ENCODE measurements around the gene SLC22A6.

- TF ChIP-seq CTCF (IDR thresholded peaks at IDR 0.05) (no peak), POLR2A (IDR thresholded peaks at IDR 0.05) (no peak), POLR2AphosphoS5 (IDR thresholded peaks at IDR 0.05; ENCODE audit: insufficient read depth in 1 of 2, low read depth in 1 of 2) (no peak)
Observed at GRCh38 chr11:63022441-63022840, 37.7 kb upstream of the SLC22A6 start.
